GM10847 (cell line): Measurements from ENCODE around the gene BEST1.

ENCODE experiments used
- POLR2A ChIP-seq: IDR thresholded peaks from 2 replicates; pipeline ENCODE4 v1.6.1; 2011; ENCODE audit not compliant: insufficient read length; ENCODE audit errors: extremely low read depth

Gene BEST1

GRCh38 chr11:61952882-61953281 is 2.7 kb downstream of the BEST1 start:
- TF ChIP-seq POLR2A = no peak

GRCh38 chr11:61954106-61954850 is 4.1 kb downstream of the BEST1 start:
- no peak for TF ChIP-seq POLR2A

GRCh38 chr11:61954851-61955421 is 4.8 kb downstream of the BEST1 start:
- TF ChIP-seq POLR2A = no peak

- TF ChIP-seq POLR2A = no peak
Measured at GRCh38 chr11:61955422-61956135, 5.4 kb downstream of the BEST1 start.

GRCh38 chr11:61956191-61957020 is 6.3 kb downstream of the BEST1 start:
- TF ChIP-seq POLR2A = no peak

GRCh38 chr11:61957021-61957770 is 7.0 kb downstream of the BEST1 start:
- TF ChIP-seq POLR2A = no peak

GRCh38 chr11:61958590-61958989 is 8.4 kb downstream of the BEST1 start:
- TF ChIP-seq POLR2A = no peak

GRCh38 chr11:61959114-61959513 is 9.0 kb downstream of the BEST1 start:
- TF ChIP-seq POLR2A = no peak

- TF ChIP-seq POLR2A = no peak
Measured at GRCh38 chr11:61959678-61960077, 9.5 kb downstream of the BEST1 start.

- TF ChIP-seq POLR2A = no peak
Measured at GRCh38 chr11:61960532-61960931, 10.4 kb downstream of the BEST1 start.

- TF ChIP-seq POLR2A = no peak
Measured at GRCh38 chr11:61961570-61962212, 11.5 kb downstream of the BEST1 start.

GRCh38 chr11:61962213-61963015 is 12.3 kb downstream of the BEST1 start:
- TF ChIP-seq POLR2A = no peak

GRCh38 chr11:61963016-61963281 is 12.8 kb downstream of the BEST1 start:
- no peak for TF ChIP-seq POLR2A
